ENCODE data around the gene MXRA8.

The MXRA8 gene

GRCh38 chr1:1348420-1349255 is 9.7 kb downstream of the MXRA8 start:
- no peak for DNase-seq

- DNase-seq = no peak
These were observed 10.5 kb downstream of the MXRA8 start for GRCh38 chr1:1347663-1348419.

GRCh38 chr1:1347026-1347595 is 11.2 kb downstream of the MXRA8 start:
- DNase-seq = no peak

- DNase-seq = no peak
These were observed 11.9 kb downstream of the MXRA8 start for GRCh38 chr1:1346501-1346890.

DNA sequence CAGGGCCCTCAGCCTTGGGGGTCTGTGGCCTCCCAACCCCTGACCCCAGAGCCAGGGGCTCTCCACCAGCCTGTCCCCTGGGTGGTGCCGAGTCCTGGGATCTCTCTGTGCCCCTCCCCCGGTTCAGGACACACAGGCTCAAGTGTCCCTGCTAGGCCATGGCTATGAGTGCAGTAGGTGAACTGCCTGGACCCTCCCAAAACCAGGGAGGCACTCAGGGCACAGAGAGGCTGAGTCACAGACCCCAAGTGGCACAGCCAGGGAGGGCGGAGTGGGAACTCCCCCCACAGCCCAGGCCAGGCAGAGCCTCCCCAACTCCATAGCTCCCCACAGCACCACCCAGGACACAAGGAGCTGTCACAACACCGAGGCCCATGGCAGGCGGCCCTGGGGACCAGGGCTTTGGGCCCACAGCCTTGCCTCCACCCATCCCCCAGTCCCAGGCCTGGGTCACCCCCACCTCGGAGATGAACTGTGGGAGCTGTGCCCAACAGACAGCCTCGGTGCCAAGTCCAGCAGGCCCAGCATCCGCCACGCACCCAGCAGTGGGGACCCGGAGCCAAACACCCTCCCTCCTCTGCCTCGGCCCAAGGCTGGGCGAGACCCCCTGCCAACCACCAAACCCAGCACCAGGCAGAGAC is 12.4 kb downstream of the MXRA8 start:
- no peak for DNase-seq

- no peak for DNase-seq
These were observed 13.0 kb downstream of the MXRA8 start for GRCh38 chr1:1345384-1345783.

GRCh38 chr1:1344655-1345361 is 13.5 kb downstream of the MXRA8 start:
- no peak for DNase-seq

DNA sequence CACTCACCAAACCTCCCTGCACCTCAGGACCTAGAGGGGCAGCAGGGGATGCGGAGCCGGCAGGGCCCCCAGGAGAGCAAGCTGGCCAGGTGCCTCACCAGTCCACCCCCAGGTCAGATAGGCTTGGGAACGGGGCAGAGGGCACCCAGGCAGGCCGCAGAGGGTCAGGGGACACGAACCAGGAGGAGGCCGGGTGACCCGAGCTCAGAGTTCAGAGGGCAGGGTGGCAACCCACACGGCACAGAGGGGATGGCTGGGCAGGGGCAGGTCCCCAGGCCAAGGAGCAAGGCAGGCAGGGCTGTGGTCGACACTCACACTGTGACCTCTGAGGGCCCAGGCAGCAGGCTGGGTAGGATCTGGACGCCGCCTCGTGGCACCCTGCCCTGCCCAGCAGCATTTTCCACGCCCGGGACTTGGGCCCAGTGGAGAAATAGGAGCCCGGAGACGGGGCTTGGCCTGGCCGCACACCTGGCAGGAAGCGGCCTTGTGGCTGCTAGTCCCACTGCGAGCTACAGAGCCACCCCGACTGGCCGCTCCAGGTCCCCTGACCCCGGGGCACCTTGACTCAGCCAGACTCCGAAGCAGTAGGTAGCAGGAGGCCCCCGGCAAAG is 14.4 kb downstream of the MXRA8 start:
- no peak for DNase-seq

DNA sequence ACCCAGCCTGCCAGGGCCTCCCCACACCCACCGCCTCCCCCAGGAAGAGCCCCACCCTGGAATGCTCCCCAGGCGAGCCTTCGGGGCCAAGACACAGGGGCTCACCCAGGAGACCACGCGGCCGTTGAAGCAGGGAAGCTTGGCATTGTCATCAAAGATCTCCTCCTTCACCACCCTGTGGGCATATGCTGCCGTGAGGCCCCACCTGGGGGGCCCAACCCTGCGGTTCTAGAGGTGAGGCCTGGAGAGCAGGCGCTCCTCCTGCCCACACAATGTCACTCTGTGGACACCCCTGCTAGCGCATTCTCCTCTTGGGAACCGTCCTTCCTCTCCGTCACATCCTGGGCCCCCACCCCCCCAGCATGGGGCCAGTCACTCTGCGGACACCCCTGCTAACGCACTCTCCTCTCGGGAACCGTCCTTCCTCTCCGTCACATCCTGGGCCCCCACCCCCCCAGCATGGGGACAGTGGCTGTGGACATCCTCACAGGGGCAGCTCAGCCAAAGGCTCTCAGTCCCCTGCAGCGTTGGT is 15.7 kb downstream of the MXRA8 start:
- DNase-seq = no peak

DNA sequence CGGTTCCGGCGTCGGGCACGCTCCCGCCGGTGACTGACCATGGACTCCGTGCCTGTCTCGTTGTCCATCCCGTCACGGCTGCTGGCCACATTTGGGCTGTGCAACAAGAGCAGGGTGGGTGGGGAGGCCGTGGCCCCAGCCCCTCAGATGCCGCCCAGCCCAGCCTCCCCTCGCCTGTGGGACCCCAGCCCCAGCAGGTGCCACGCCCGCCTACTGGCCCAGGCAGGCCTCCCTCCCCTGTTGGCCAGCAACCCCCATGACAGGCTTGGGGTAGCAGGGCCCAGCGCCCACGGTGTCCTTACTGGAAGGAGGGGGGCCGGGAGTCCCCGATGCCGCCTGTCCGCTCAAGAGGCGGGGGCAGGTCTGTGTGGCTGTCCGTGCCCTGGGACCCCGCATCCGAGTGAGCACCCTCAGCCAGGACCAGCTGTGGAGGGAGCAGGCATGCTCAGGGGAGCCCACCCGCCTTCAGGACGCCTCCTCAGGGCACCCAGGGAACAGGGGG is 16.2 kb downstream of the MXRA8 start:
- no peak for DNase-seq

DNA sequence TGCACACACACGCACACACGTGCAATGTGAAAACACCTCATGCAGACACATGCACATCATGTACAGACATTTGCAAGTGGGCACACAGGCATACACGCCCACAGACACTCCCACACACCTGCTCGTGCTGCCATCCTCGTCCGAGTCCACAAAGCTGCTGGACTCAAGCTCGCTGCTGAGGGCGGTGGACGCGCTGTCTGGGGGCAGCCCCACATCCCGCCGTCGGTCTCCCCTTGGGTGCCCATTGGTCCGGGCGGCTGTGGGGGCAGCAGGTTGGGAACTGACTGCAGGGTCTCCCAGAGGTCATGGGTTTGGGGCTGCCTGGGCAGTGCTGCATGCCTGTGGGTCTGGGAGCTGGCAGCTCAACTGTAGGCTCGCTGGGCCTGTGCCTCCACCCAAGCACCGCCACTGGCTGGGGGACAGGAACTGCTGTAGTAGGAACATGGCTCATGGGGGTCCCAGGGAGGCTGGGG is 16.8 kb downstream of the MXRA8 start:
- no peak for DNase-seq

- no peak for DNase-seq
These were observed 17.4 kb downstream of the MXRA8 start for GRCh38 chr1:1340791-1341548.

DNA sequence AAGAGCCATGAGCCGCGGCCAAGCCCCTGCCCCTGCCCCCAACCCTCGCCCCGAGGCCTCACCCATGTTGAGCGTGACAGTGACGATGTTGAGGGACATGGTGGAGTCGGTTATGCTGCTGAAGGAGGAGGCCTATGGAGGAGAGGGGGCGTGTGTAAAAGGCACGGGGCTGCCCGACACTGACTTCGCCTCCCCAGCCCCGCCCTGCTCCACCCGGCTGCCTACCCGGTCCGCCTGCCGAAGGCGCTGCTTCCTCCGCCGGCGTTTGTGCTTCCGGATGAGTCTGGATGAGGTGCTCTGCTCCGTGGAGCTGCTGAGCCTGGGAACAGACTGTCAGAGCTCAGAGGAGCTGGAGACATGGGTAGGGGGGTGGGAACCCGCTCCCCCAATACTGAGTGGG is 18.2 kb downstream of the MXRA8 start:
- no peak for DNase-seq

GRCh38 chr1:1338278-1338677 is 20.1 kb downstream of the MXRA8 start:
- no peak for DNase-seq

DNA sequence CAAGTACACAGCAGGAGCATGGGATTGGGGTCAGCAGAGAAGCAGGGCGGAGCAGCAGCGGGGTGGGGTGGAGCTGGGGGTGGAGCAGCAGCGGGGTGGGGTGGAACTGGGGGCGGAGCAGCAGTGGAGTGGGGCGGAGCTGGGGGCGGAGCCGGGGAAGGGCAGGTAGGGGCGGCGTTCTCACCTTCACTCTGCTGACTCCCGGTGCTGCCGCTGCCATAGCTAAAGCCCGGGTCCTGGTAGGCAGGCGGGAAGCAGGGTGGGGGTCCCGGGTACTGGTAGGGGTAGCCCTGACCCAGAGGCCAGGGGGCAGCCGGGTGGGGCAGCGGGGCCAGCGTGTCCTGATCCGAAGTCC is 20.6 kb downstream of the MXRA8 start:
- no peak for DNase-seq

GRCh38 chr1:1336931-1337792 is 21.2 kb downstream of the MXRA8 start:
- no peak for DNase-seq

DNA sequence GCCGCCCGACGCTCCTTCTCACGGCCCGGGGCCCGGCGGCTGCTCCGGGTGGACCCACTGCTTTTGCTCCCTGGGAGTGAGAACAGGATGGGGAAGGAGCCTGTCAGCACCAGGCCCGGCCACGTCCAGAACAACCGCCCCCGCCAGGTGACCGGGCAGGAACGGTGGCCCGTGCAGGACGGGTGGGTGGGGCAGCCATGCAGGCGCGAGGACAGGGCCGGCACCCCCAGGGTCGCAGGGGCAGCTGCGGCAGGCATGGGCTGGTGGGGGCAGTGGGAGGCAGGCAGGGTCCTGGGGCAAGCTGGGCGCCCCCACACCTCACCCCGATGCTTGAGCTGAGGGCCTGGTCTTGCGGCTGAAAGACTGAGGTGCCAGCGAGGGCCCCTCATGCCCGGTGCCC is 21.9 kb downstream of the MXRA8 start:
- no peak for DNase-seq

DNA sequence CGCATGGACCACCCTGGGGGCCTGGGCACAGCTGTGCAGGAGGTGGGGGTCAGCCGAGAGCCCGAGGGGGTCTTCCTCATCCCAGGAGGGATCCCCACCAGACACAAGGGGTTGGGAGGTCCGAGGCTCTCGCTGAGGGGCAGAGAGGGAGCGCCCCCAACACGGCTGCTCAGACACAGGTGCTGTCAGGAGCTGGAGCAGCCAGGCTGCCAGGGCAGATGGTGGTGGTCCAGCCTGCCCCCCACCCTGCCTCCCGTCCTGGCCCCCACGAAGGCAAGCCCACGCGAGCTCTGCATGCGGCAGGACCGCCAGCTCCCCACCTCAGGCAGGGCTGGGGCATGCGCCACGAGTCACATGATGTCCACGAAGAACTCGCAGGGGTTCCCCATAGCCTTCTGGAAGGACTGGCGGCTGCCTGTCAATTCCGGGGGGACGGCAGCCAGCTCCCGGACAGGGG is 22.5 kb downstream of the MXRA8 start:
- DNase-seq = no peak

DNA sequence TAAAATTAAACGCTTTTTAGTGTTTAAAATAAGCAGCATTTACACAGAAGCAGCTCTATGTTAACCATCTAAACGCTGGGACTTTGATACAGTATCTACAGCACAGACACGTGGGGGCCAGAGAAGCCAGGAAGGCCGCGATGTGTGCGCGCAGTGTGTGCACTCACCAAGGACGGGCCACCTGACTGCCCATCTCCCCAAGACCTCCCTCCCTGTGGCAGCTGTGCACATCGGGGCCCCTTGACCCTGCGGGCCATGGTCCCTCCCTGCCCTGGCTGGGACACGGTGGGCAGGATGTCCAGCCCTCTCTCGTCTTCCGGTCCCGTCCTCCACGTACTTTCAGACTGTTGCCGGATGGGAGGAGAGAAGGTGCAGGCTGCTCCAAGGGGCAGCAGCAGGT is 23.1 kb downstream of the MXRA8 start:
- DNase-seq = no peak

DNA sequence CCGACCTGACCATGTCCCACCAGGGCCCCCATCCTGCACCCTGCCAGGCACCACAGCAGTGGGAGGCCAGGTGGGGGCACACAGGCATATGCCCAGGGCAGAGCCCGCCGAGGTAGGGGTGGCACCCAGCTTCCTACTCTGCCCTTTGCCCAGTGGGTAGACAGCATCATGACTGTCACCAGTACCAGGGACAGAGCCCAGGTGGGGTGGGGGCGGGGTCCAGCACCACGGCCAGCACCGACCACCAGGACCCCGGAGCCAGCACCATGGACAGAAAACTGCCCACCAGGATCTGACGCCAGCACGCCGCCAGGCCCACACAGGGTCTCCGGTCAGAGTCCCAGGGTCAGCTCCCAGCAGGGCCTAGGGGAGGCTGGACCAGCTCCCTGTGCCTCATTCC is 23.5 kb downstream of the MXRA8 start:
- no peak for DNase-seq

Data from femur (tissue), 1 donor.